HepG2 (cell line): ENCODE data around the gene DYSF. TPM values are rescaled to one million over a fixed set of nuclear protein-coding genes. Genes with fewer than 3 reads are reported as not detected.

Experiments
- ATAC-seq: fragments of 200-7000 bp; cut with Tn5 transposase; 3 replicates; pipeline ENCODE4 v1.9.1; 2020; ENCODE audit warnings: mild to moderate bottlenecking, moderate library complexity
- BruUV-seq: library from RNA; stranded (reverse); fragments of 400-500 nt; replicated peaks from 2 replicates; lab custom pipeline; 2021; lab: Mats Ljungman, UMichigan
- CTCF ChIA-PET: fragments of 300-600 bp; formaldehyde crosslinking; extraction: SDS; loops from one replicate; lab custom pipeline; 2021; ENCODE audit warnings: low total read pairs, inconsistent platforms, low intra/inter-chr PET ratio; lab: Yijun Ruan, JAX
- POLR2A ChIA-PET: fragments of 350-600 bp; sonication (Branson Sonifier 250); formaldehyde crosslinking; loops from one replicate; lab custom pipeline; 2020; ENCODE audit warnings: antibody characterized with exemption, inconsistent platforms; lab: Yijun Ruan, JAX
- DNase-seq: peaks from one replicate; pipeline ENCODE4 v3.0.0-alpha.2; 2015; ENCODE audit warnings: low spot score
- FAIRE-seq: peaks from 3 replicates; lab custom pipeline; 2011; peaks lifted over from hg19 to GRCh38; lab: Jason Lieb, UNC
- H2AFZ ChIP-seq: one replicate; pipeline ENCODE4 v1.6.1; 2011; ENCODE audit warnings: low read length, inconsistent platforms
- H3K27ac ChIP-seq: fragments of 300-600 bp; 3 replicates; pipeline ENCODE4 v1.8.0; 2011; ENCODE audit warnings: mixed run types, mild to moderate bottlenecking, mixed read lengths, low read length, inconsistent platforms; ENCODE audit not compliant: insufficient read depth; ENCODE audit errors: extremely low read length
- H3K27me3 ChIP-seq, 2 experiments: fragments of 200-600 bp in 1 of 2; 2 replicates in 1 of 2; 3 replicates in 1 of 2; pipeline versions ENCODE4 v1.6.0 to v1.8.0; 2011; ENCODE audit warnings: low read length in 2 of 2, mild to moderate bottlenecking in 2 of 2, moderate library complexity in 2 of 2, inconsistent platforms in 1 of 2; ENCODE audit not compliant: insufficient read depth in 2 of 2, control insufficient read depth in 1 of 2
- H3K36me3 ChIP-seq, 2 experiments: fragments of 200-600 bp in 1 of 2; replicated peaks in 1 of 2; 2 replicates in 1 of 2; 3 replicates in 1 of 2; pipeline versions ENCODE4 v1.5.1 to v1.8.0; 2011; ENCODE audit warnings: low read length in 2 of 2, inconsistent platforms in 1 of 2; ENCODE audit not compliant: insufficient read depth in 2 of 2, control insufficient read depth in 1 of 2
- H3K4me1 ChIP-seq: 2 replicates; pipeline ENCODE4 v1.5.1; 2012; ENCODE audit warnings: low read length, inconsistent platforms; ENCODE audit not compliant: insufficient read depth
- H3K4me2 ChIP-seq: 2 replicates; pipeline ENCODE4 v1.6.0; 2011; ENCODE audit warnings: low read depth, low read length, inconsistent platforms
- H3K4me3 ChIP-seq, 3 experiments: fragments of 200-600 bp in 1 of 3; sonication (generic), shearing (Covaris generic) in 1 of 3; replicated peaks in 1 of 3; 2 replicates each; pipeline ENCODE4 v1.5.1; 2011 to 2016; ENCODE audit warnings: low read length in 3 of 3, inconsistent platforms in 2 of 3, low read depth in 2 of 3, mild to moderate bottlenecking in 2 of 3, control low read depth in 1 of 3, mixed read lengths in 1 of 3; ENCODE audit not compliant: insufficient read depth in 1 of 3
- H3K79me2 ChIP-seq: one replicate; pipeline ENCODE4 v1.6.1; 2011; ENCODE audit warnings: low read length, inconsistent platforms; ENCODE audit not compliant: insufficient read depth
- H3K9ac ChIP-seq: 2 replicates; pipeline ENCODE4 v1.6.0; 2011; ENCODE audit warnings: mild to moderate bottlenecking, low read depth, low read length, inconsistent platforms; ENCODE audit not compliant: insufficient read depth
- H3K9me3 ChIP-seq: 2 replicates; pipeline ENCODE4 v1.5.1; 2012; ENCODE audit warnings: mild to moderate bottlenecking, low read length
- H4K20me1 ChIP-seq: 2 replicates; pipeline ENCODE4 v1.6.0; 2011; ENCODE audit warnings: inconsistent platforms, mild to moderate bottlenecking, low read length, moderate library complexity; ENCODE audit not compliant: insufficient read depth
- ARNTL ChIP-seq: sonication (generic); formaldehyde crosslinking; IDR thresholded peaks from 2 replicates; pipeline ENCODE4 v1.4.0; 2020; ENCODE audit warnings: mild to moderate bottlenecking, missing genetic modification reagents
- ATAD3A ChIP-seq: sonication (generic); formaldehyde crosslinking; IDR thresholded peaks from 2 replicates; pipeline ENCODE4 v1.4.0; 2020; ENCODE audit warnings: missing genetic modification reagents
- BHLHE40 ChIP-seq: IDR thresholded peaks from 2 replicates; pipeline ENCODE4 v1.6.1; 2011; ENCODE audit warnings: low read length, improper control_type of control experiment
- CENPBD1 ChIP-seq: sonication (generic); formaldehyde crosslinking; IDR thresholded peaks from 2 replicates; pipeline ENCODE4 v1.8.0; 2022; ENCODE audit warnings: missing genetic modification reagents, low read depth, mild to moderate bottlenecking, borderline replicate concordance
- FOXK1 ChIP-seq: sonication (generic); formaldehyde crosslinking; IDR thresholded peaks from 2 replicates; pipeline ENCODE4 v1.4.0; 2020; ENCODE audit warnings: low read depth, missing genetic modification reagents, borderline replicate concordance
- PRMT3 ChIP-seq: sonication (generic); formaldehyde crosslinking; IDR thresholded peaks from 2 replicates; pipeline ENCODE4 v1.8.1; 2022; ENCODE audit warnings: low read depth, mild to moderate bottlenecking, moderate library complexity, missing genetic modification reagents, borderline replicate concordance
- THAP9 ChIP-seq: sonication (generic); formaldehyde crosslinking; IDR thresholded peaks from 2 replicates; pipeline ENCODE4; 2020; ENCODE audit warnings: missing genetic modification reagents, mild to moderate bottlenecking, borderline replicate concordance
- TIGD3 ChIP-seq: sonication (generic); formaldehyde crosslinking; IDR thresholded peaks from 2 replicates; pipeline ENCODE4 v1.5.1; 2020; ENCODE audit warnings: mild to moderate bottlenecking, missing genetic modification reagents, borderline replicate concordance
- YEATS4 ChIP-seq: sonication (generic); formaldehyde crosslinking; IDR thresholded peaks from 2 replicates; pipeline ENCODE4 v1.4.0; 2020; ENCODE audit warnings: missing genetic modification reagents, borderline replicate concordance
- ZBTB42 ChIP-seq: sonication (generic); formaldehyde crosslinking; IDR thresholded peaks from 2 replicates; pipeline ENCODE4 v1.5.0; 2020; ENCODE audit warnings: mild to moderate bottlenecking, missing genetic modification reagents
- ZNF160 ChIP-seq: sonication (generic); formaldehyde crosslinking; IDR thresholded peaks from 2 replicates; pipeline ENCODE4 v1.8.0; 2022; ENCODE audit warnings: mild to moderate bottlenecking, inconsistent platforms, missing genetic modification reagents
- ZNF33B ChIP-seq: sonication (generic); formaldehyde crosslinking; IDR thresholded peaks from 2 replicates; pipeline ENCODE4 v1.5.1; 2020; ENCODE audit warnings: mild to moderate bottlenecking, missing genetic modification reagents
- ZNF609 ChIP-seq: sonication (generic); formaldehyde crosslinking; IDR thresholded peaks from 2 replicates; pipeline ENCODE4 v1.4.0; 2020; ENCODE audit warnings: mild to moderate bottlenecking, missing genetic modification reagents, borderline replicate concordance
- ZNF883 ChIP-seq: sonication (generic); formaldehyde crosslinking; IDR thresholded peaks from 2 replicates; pipeline ENCODE4 v1.5.1; 2020; ENCODE audit warnings: mild to moderate bottlenecking, missing genetic modification reagents; ENCODE audit errors: not compliant biosample characterization
- WGBS: methylation state at CpG from one replicate; pipeline ENCODE4 v1.1.6; 2017; ENCODE audit warnings: low lambda C conversion rate; 5-methylcytosine and 5-hydroxymethylcytosine counted together
- in situ Hi-C: cut with HindIII; loops from 2 replicates; pipeline ENCODE4 v1.10.0; 2017; ENCODE audit warnings: low pct_unique_long_range_greater_than_20kb; ENCODE audit not compliant: extremely low pct_ligation_motif_present
- intact Hi-C: fragments of 100-400 bp; cut with micrococcal nuclease; formaldehyde crosslinking; loops from one replicate; pipeline ENCODE4 v1.10.0; 2022; ENCODE audit not compliant: unreplicated experiment
- polyA plus RNA-seq, 8 experiments: library from polyadenylated mRNA; depleted of rRNA in 3 of 8; stranded (reverse) in 7 of 8; unstranded in 1 of 8; fragments of >200 nt; fragmentation: Illumina TruSeq in 4 of 8; extraction: Trizol in 4 of 8; gene quantifications; 2 replicates each; pipeline versions ENCODE4 v1.2.1 to v1.2.3, GENCODE V29; 2011 to 2016; ENCODE audit warnings: low read depth in 4 of 8, missing spikeins in 1 of 8, mixed read lengths in 1 of 8; ENCODE audit not compliant: insufficient read depth in 1 of 8
- total RNA-seq, 5 experiments: library from RNA; depleted of rRNA; stranded (reverse); fragments of >200 nt; fragmentation: Illumina TruSeq; extraction: Trizol; gene quantifications; 2 replicates each; pipeline ENCODE4 v1.2.3, GENCODE V29; 2016; ENCODE audit warnings: low read depth in 1 of 5

The DYSF gene
- total and polyA plus RNA-seq, 2 of the 13 experiments (the other 11 are each of a cell fraction or from before 2014, with no cell fraction given) = 0.15 to 2.4 TPM

- TF ChIP-seq BHLHE40 (no peak), YEATS4 (no peak), ZBTB42 (no peak), ZNF160 (CRISPR knock-in tag) (no peak), ZNF609 (no peak), ATAD3A (CRISPR knock-in tag) (no peak), ARNTL (CRISPR knock-in tag) (no peak), TIGD3 (no peak), PRMT3 (no peak), FOXK1 (CRISPR knock-in tag) (no peak), CENPBD1 (CRISPR knock-in tag) (no peak), ZNF33B (CRISPR knock-in tag) (no peak), THAP9 (no peak), ZNF883 (no peak)
- TF ChIP-seq, all 625 proteins: peak for 0
- Histone ChIP-seq H4K20me1 (no peaks in the 10 kb centered on the region), H3K27ac (no peak overlapping the region), H3K79me2 (no peaks in the 10 kb centered on the region), H3K4me3 (no peak overlapping the region), H3K27me3 (peaks cover 0 to 2% of the 10 kb centered on the region in 2 experiments; a peak in 1 of 5 replicates), H3K4me2 (no peak overlapping the region), H3K4me1 (no peaks in the 10 kb centered on the region), H3K9ac (no peak overlapping the region), H2AFZ (no peak overlapping the region), H3K9me3 (no peaks in the 10 kb centered on the region), H3K36me3 (no peaks in the 10 kb centered on the region)
- intact Hi-C loops = no loop called here
- BruUV-seq = no TSS peak
- in situ Hi-C loops = no loop called here
- POLR2A ChIA-PET = no interaction called here
- WGBS = 84% methylated on average over 9 of the region's 9 CpGs
- CTCF ChIA-PET = no interaction called here
- DNase-seq = no peak
- no peak for FAIRE-seq
- no peak for ATAC-seq
Measured at GRCh38 chr2:71675296-71675695, 221.9 kb downstream of the DYSF start.
